Esophagus squamous epithelium (tissue), 4 donors: Measurements from ENCODE around the gene PARP6.

Experiments used
- POLR2A ChIP-seq, 4 donors: fragments of 450-650 bp; IDR thresholded peaks; one replicate each; pipeline ENCODE4 v1.6.1; 2017; ENCODE audit warnings: antibody characterized with exemption in 4 of 4, mild to moderate bottlenecking in 4 of 4, moderate library complexity in 3 of 4
- TF ChIP-seq, protein P1 (sequence below), 6 experiments: fragments of 450-650 bp in 4 of 6; fragments of 200-600 bp in 2 of 6; sonication (generic) in 2 of 6; IDR thresholded peaks; one replicate each; pipeline ENCODE4 v1.5.1; 2016 to 2019; ENCODE audit warnings: antibody characterized with exemption in 6 of 6, mild to moderate bottlenecking in 4 of 6, moderate library complexity in 4 of 6

DNA sequence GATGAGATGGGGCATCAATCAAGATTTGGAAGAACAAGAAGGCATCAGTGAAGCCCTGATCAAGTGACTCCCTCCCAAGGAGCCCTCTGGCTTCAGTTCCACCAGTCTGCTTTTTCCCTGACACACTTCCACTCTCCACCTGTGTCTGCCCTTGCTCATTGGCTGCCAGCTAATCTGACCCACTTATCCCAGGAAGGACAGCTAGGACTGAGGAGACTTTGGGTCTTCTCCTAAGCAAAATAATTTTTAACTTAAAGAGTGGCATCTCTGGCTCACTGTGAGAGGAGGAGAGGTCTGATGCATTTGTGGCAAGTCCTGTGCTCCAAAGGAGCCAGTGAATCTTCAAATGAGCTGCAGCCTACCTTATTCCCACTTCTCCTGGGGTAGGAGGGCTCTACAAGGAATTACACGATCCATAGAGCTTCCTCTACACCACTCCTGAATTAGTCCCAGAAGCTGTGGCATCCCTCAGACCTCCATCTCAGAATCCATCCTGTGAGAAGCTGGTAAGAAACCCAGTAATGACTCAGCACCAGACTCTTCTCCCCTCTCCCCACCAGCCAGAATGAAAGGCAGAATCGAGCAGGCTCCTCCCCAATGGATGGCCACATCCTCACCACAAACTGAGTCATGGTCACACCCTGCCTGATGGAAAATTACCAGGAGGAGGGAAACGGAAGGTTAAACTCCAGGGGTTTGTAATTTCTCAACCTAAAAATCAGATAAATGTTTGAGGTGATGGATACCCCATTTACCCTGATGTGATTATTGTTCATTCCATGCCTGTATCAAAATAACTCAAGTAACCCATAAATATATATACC lies 35.1 kb downstream of the PARP6 start:
- TF ChIP-seq, protein P1, sequence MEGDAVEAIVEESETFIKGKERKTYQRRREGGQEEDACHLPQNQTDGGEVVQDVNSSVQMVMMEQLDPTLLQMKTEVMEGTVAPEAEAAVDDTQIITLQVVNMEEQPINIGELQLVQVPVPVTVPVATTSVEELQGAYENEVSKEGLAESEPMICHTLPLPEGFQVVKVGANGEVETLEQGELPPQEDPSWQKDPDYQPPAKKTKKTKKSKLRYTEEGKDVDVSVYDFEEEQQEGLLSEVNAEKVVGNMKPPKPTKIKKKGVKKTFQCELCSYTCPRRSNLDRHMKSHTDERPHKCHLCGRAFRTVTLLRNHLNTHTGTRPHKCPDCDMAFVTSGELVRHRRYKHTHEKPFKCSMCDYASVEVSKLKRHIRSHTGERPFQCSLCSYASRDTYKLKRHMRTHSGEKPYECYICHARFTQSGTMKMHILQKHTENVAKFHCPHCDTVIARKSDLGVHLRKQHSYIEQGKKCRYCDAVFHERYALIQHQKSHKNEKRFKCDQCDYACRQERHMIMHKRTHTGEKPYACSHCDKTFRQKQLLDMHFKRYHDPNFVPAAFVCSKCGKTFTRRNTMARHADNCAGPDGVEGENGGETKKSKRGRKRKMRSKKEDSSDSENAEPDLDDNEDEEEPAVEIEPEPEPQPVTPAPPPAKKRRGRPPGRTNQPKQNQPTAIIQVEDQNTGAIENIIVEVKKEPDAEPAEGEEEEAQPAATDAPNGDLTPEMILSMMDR (IDR thresholded peaks at IDR 0.05): no peak
- TF ChIP-seq POLR2A (IDR thresholded peaks at IDR 0.05): peak in 1 of 4 donors; percentile 24
